ENCODE data around the gene VASH1. TPM values are rescaled to one million over a fixed set of nuclear protein-coding genes. Genes with fewer than 3 reads are reported as not detected.

The VASH1 gene
- total RNA-seq, 2 donors from 2014 or later, result 2.9 to 3.6 TPM

DNA sequence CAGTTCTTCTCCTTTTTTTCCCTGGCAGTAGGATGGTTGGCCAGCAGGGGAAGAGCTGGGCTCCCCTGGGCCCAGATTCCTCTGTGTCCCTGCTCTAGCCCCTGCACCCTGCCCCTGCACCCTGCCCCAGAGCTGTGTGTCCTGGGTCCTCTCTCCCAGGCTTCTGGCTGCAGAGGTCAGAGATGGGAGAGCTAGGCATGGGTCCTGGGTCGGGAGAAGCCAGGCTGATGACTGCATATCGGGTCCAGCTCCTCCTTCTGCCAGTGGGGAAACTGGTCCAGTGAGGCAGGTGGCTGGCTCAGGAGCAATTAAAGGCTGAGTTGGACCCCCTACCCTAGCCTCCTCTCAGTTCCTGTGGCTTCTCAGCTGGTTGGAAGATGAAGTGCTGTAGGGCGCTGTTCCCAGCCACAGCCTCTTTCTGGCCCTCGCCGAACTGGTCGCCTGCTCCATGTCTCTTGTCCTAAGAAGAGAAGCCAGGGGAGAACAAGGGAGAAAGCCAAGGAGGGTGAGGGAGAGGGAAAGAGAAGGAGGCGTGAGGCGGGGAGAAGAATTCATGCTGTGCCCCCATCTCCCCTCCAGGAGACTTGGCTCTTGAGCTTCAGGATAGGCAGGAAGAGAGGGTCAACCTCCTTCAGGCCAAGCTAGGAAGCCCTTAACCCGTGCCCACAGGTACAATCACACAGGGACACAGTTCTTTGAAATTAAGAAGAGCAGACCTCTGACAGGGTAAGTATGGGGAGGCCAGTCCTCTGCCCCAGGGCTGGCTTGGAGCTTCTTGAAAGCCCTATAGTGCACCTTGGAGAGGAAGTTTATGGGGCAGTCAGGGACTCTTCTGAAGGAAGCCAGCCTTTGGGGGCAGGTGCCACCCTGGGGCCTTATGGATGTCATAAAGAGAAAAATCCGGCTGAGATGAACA lies 9.5 kb downstream of the VASH1 start:
- H3K27ac ChIP-seq, result no peak overlapping the region
- H3K36me3 ChIP-seq, result no peaks in the 10 kb centered on the region
- TF ChIP-seq, protein P1, sequence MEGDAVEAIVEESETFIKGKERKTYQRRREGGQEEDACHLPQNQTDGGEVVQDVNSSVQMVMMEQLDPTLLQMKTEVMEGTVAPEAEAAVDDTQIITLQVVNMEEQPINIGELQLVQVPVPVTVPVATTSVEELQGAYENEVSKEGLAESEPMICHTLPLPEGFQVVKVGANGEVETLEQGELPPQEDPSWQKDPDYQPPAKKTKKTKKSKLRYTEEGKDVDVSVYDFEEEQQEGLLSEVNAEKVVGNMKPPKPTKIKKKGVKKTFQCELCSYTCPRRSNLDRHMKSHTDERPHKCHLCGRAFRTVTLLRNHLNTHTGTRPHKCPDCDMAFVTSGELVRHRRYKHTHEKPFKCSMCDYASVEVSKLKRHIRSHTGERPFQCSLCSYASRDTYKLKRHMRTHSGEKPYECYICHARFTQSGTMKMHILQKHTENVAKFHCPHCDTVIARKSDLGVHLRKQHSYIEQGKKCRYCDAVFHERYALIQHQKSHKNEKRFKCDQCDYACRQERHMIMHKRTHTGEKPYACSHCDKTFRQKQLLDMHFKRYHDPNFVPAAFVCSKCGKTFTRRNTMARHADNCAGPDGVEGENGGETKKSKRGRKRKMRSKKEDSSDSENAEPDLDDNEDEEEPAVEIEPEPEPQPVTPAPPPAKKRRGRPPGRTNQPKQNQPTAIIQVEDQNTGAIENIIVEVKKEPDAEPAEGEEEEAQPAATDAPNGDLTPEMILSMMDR (IDR thresholded peaks at IDR 0.05), result no peak
- H3K27me3 ChIP-seq, result no peaks in the 10 kb centered on the region
- no peaks in the 10 kb centered on the region for H3K9me3 ChIP-seq
- H3K4me3 ChIP-seq, result no peak overlapping the region
- DNase-seq, result peak; percentile 13
- H3K9ac ChIP-seq (ENCODE audit: low read depth in 2 of 2, low read length in 2 of 2), result no peak overlapping the region
- intact Hi-C loops (cut with DNase I), result no loop called here
- no peaks in the 10 kb centered on the region for H3K4me1 ChIP-seq

DNA sequence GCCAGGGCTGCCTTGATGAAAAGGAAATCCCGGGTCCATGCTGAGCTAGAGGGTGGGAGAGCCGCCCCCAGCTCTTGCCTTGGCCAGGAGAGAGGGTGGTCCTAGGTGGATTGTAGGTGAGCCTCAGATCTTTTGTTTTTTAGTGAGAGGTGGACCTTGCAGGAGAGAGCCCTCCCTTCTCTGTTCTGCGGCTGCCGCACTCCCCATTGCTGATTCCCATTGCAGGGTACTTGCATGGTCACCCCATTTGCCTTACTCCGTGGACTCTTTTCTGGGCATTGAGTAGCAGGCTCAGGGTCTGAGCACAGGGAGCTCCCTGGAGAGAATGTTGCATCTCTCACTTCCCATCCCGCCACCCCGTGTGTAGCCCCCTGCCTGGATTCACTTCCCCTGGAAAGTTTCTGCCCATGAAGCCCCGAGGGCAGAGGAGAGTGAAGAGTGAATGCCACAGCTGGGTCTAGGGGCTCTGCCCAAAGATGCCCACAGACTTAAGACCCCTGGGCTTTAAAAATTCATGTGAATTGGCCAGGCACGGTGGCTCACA lies 10.2 kb downstream of the VASH1 start:
- H3K4me1 ChIP-seq, result no peaks in the 10 kb centered on the region
- no peak overlapping the region for H3K4me3 ChIP-seq
- no peaks in the 10 kb centered on the region for H3K9me3 ChIP-seq
- intact Hi-C loops (cut with DNase I), result no loop called here
- H3K9ac ChIP-seq (ENCODE audit: low read depth in 2 of 2, low read length in 2 of 2), result no peak overlapping the region
- peak; percentile 6 for DNase-seq
- no peaks in the 10 kb centered on the region for H3K36me3 ChIP-seq
- H3K27ac ChIP-seq, result no peak overlapping the region
- no peaks in the 10 kb centered on the region for H3K27me3 ChIP-seq
- TF ChIP-seq, protein P1 (IDR thresholded peaks at IDR 0.05), result no peak

DNA sequence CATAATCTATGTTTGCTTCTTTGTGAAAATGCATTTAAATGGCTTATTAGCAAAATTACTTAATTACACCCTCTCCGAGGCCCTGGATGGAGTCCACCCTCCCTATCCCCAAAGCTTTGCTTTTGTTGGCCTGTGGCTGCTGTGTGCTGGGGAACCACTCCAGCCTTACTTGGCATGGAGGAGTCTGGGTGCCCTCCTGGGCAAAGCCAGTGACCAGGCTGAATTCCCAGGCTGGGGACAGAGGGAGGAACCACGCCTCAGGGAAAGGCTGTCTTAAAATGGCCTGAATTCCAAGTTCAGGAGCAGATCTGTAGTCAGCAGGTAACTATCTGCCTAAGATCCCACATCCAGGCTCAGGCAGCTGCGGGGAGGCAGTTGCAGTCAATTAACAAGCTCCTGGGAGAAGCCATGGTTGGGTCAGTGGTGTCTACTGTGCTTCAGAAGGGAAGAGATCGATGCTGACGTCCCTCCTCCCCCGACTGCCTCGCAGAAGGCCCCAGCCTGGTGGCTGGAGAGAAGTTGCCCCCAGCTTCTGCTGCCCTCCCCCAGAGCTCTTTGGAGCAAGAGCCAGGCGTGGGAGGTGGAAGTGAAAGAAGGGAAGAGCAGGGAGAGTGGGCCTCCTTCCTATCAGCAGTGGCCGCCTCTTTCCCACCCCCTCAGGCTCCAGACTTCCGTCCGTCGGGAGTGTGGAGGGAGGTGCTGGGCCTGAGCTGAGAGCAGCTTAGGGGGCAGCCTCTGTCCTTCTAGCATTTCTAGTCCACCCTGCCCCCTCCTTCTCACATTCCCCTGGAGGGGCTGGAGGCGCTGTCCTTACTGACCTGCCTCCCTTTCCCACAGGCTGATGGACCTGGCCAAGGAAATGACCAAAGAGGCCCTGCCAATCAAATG lies 11.3 kb downstream of the VASH1 start:
- H3K9me3 ChIP-seq, result no peaks in the 10 kb centered on the region
- no peaks in the 10 kb centered on the region for H3K4me1 ChIP-seq
- no peaks in the 10 kb centered on the region for H3K27me3 ChIP-seq
- no peak overlapping the region for H3K27ac ChIP-seq
- TF ChIP-seq, protein P1 (IDR thresholded peaks at IDR 0.05), result no peak
- no peaks in the 10 kb centered on the region for H3K36me3 ChIP-seq
- no peak overlapping the region for H3K4me3 ChIP-seq
- H3K9ac ChIP-seq (ENCODE audit: low read depth in 2 of 2, low read length in 2 of 2), result no peak overlapping the region
- intact Hi-C loops (cut with DNase I), result no loop called here
- DNase-seq, result peak; percentile 20

DNA sequence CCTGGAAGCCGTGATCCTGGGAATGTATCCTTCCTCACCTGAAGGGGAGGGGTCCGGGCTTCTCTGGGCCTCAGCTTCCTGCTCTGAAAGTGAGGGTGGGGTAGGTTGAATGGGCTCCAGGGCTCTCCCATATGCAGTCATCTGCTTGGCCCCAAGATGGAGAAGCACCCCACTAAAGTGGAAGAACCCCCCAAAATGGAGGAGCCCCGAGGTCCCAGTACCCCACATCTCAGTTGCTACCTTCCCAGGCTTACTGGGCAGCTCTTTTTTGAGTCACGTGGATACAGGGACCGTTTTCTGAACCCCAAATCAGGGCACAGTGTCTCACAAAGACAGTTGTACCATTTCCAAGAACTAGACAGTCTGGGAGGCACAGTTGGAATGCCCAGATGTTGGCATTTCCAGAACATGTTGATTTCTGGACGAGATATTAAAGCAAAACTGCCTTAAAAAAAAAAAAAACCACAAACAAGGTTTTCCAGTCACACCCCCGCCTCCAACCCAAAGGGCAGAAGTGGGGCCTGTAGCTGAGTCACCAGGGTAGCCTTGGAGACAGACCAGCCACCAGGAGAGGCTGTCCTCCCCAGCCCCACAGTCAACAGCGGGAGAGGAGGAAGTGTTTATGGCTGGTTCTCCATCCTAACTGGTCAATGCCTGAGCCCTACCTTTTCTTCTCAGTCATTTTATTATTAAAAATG lies 12.1 kb downstream of the VASH1 start:
- intact Hi-C loops (cut with DNase I), result no loop called here
- no peak overlapping the region for H3K27ac ChIP-seq
- TF ChIP-seq, protein P1 (IDR thresholded peaks at IDR 0.05), result no peak
- peak; percentile 26 for DNase-seq
- no peaks in the 10 kb centered on the region for H3K27me3 ChIP-seq
- no peaks in the 10 kb centered on the region for H3K9me3 ChIP-seq
- H3K9ac ChIP-seq (ENCODE audit: low read depth in 2 of 2, low read length in 2 of 2), result no peak overlapping the region
- no peaks in the 10 kb centered on the region for H3K4me1 ChIP-seq
- H3K4me3 ChIP-seq, result no peak overlapping the region
- no peaks in the 10 kb centered on the region for H3K36me3 ChIP-seq
